HCT116 (cell line): Measurements from ENCODE around the gene TRAF3. TPM values are rescaled to one million over a fixed set of nuclear protein-coding genes. Genes with fewer than 3 reads are reported as not detected.

Experiments used
- ATAC-seq: fragments of 200-7000 bp; cut with Tn5 transposase; 2 replicates; pipeline ENCODE4 v1.9.1; 2020; ENCODE audit warnings: mild to moderate bottlenecking, moderate library complexity
- BruUV-seq: library from RNA; stranded (reverse); fragments of 400-500 nt; replicated peaks from 2 replicates; lab custom pipeline; 2021; lab: Mats Ljungman, UMichigan
- CTCF ChIA-PET: fragments of 300-600 bp; sonication (Branson Sonifier 250); formaldehyde crosslinking; loops from one replicate; lab custom pipeline; 2021; ENCODE audit warnings: antibody characterized with exemption; lab: Charles Lee
- POLR2A ChIA-PET: fragments of 300-600, 350-600 bp; sonication (Branson Sonifier 250); formaldehyde crosslinking; loops from one replicate; lab custom pipeline; 2021; ENCODE audit warnings: antibody characterized with exemption; lab: Charles Lee
- RAD21 ChIA-PET, 2 experiments: fragments of 300-600 bp; sonication (Branson Sonifier 250); formaldehyde crosslinking; loops; one replicate each; lab custom pipeline; 2023; ENCODE audit warnings: low total read pairs in 2 of 2; ENCODE audit not compliant: uncharacterized antibody in 2 of 2, unreplicated experiment in 2 of 2, low non-redundant PET in 1 of 2; lab: Charles Lee
- DNase-seq: peaks from one replicate; pipeline ENCODE4 v3.0.0-alpha.2; 2010; ENCODE audit warnings: low read depth, low spot score
- H2AFZ ChIP-seq: fragments of 200-600 bp; shearing (Covaris generic), sonication (generic); 2 replicates; pipeline ENCODE4 v1.6.1; 2017; ENCODE audit warnings: low read depth, mixed run types, mixed read lengths, antibody characterized with exemption, low read length; ENCODE audit not compliant: poor library complexity, severe bottlenecking
- H3K27ac ChIP-seq: 2 replicates; pipeline ENCODE4 v1.5.1; 2012; ENCODE audit warnings: low read depth, low read length
- H3K27me3 ChIP-seq: fragments of 200-600 bp; sonication (generic); 2 replicates; pipeline ENCODE4 v1.6.1; 2016; ENCODE audit warnings: mixed run types, low read length, mixed read lengths; ENCODE audit not compliant: insufficient read depth
- H3K36me3 ChIP-seq, 2 experiments: fragments of 200-500 bp in 1 of 2; fragments of 200-600 bp in 1 of 2; sonication (Bioruptor generic) in 1 of 2; sonication (generic) in 1 of 2; 2 replicates each; pipeline versions ENCODE4 v1.5.1 to v1.6.1; 2014 to 2016; ENCODE audit warnings: low read length in 2 of 2, inconsistent platforms in 1 of 2, mixed read lengths in 1 of 2, mixed run types in 1 of 2; ENCODE audit not compliant: insufficient read depth in 2 of 2, control insufficient read depth in 1 of 2
- H3K4me1 ChIP-seq, 2 experiments: fragments of 200-600 bp in 1 of 2; sonication (generic) in 1 of 2; 2 replicates each; pipeline versions ENCODE4 v1.5.1 to v1.6.1; 2012 to 2017; ENCODE audit warnings: low read length in 2 of 2, inconsistent platforms in 1 of 2, mild to moderate bottlenecking in 1 of 2, mixed read lengths in 1 of 2, mixed run types in 1 of 2, moderate library complexity in 1 of 2; ENCODE audit not compliant: insufficient read depth in 2 of 2, control insufficient read depth in 1 of 2
- H3K4me2 ChIP-seq: fragments of 200-600 bp; sonication (generic); 2 replicates; pipeline ENCODE4 v1.6.1; 2017; ENCODE audit warnings: mixed run types, low read length, mixed read lengths
- H3K4me3 ChIP-seq, 2 experiments: fragments of 200-600 bp in 1 of 2; sonication (generic) in 1 of 2; replicated peaks in 1 of 2; 2 replicates each; pipeline ENCODE4 v1.5.1; 2011 to 2016; ENCODE audit warnings: low read length in 2 of 2, control low read depth in 1 of 2, low read depth in 1 of 2, mild to moderate bottlenecking in 1 of 2, mixed read lengths in 1 of 2, mixed run types in 1 of 2
- H3K79me2 ChIP-seq: fragments of 200-600 bp; sonication (generic); 2 replicates; pipeline ENCODE4 v1.6.1; 2017; ENCODE audit warnings: mild to moderate bottlenecking, mixed run types, low read length, moderate library complexity, mixed read lengths; ENCODE audit not compliant: insufficient read depth
- H3K9ac ChIP-seq: fragments of 200-600 bp; sonication (generic); 2 replicates; pipeline ENCODE4 v1.6.1; 2016; ENCODE audit warnings: low read length, mixed read lengths
- H3K9me2 ChIP-seq: fragments of 200-600 bp; sonication (generic), shearing (Covaris generic); 2 replicates; pipeline ENCODE4 v1.6.1; 2017; ENCODE audit warnings: mixed run types, mild to moderate bottlenecking, moderate library complexity; ENCODE audit not compliant: insufficient read depth
- H3K9me3 ChIP-seq, 2 experiments: fragments of 200-500 bp in 1 of 2; fragments of 200-600 bp in 1 of 2; sonication (Bioruptor generic) in 1 of 2; sonication (generic) in 1 of 2; 2 replicates each; pipeline ENCODE4 v1.6.1; 2014 to 2017; ENCODE audit warnings: low read length in 2 of 2, mixed read lengths in 2 of 2, inconsistent platforms in 1 of 2, low read depth in 1 of 2, mild to moderate bottlenecking in 1 of 2, mixed run types in 1 of 2, moderate library complexity in 1 of 2; ENCODE audit not compliant: control insufficient read depth in 1 of 2, insufficient read depth in 1 of 2
- H4K20me1 ChIP-seq: fragments of 200-600 bp; sonication (generic), shearing (Covaris generic); 2 replicates; pipeline ENCODE4 v1.6.1; 2017; ENCODE audit warnings: mixed run types, mild to moderate bottlenecking, moderate library complexity; ENCODE audit not compliant: insufficient read depth
- ATF3 ChIP-seq: IDR thresholded peaks from 2 replicates; pipeline ENCODE4 v1.6.1; 2012
- EGR1 ChIP-seq: IDR thresholded peaks from 2 replicates; pipeline ENCODE4 v1.6.1; 2012; ENCODE audit warnings: low read depth
- JUND ChIP-seq: IDR thresholded peaks from 2 replicates; pipeline ENCODE4 v1.6.1; 2012
- POLR2A ChIP-seq: IDR thresholded peaks from 2 replicates; pipeline ENCODE4 v1.7.0; 2011; ENCODE audit warnings: borderline replicate concordance; ENCODE audit not compliant: insufficient read depth, insufficient read length; ENCODE audit errors: extremely low read depth
- SIN3A ChIP-seq: IDR thresholded peaks from 2 replicates; pipeline ENCODE4 v1.6.1; 2012; ENCODE audit warnings: low read depth
- ZBTB33 ChIP-seq: IDR thresholded peaks from 2 replicates; pipeline ENCODE4 v1.6.1; 2011; ENCODE audit warnings: mild to moderate bottlenecking, low read length, moderate library complexity; ENCODE audit not compliant: insufficient replicate concordance; ENCODE audit errors: extremely low read depth
- intact Hi-C: fragments of 100-400 bp; cut with micrococcal nuclease; formaldehyde crosslinking; loops from 2 replicates; pipeline ENCODE4 v1.10.0; 2022
- total RNA-seq: library from RNA; stranded (reverse); gene quantifications from one replicate; pipeline ENCODE4 v1.2.1, GENCODE V29; 2021; ENCODE audit not compliant: unreplicated experiment

TRAF3 gene
- total RNA-seq, 1 experiment from 2014 or later = 32.1 TPM

- intact Hi-C loops = loop anchor here (10.0 kb wide), 1 partner anchor 399 kb away; no protein-coding TSS in a partner anchor
- TF ChIP-seq ZBTB33 = no peak
- TF ChIP-seq ATF3 = no peak
- no peak for TF ChIP-seq EGR1
- TF ChIP-seq SIN3A = no peak
- TF ChIP-seq JUND = no peak
- no peak for TF ChIP-seq POLR2A
- TF ChIP-seq, all 23 proteins: peak for 0
- BruUV-seq = no TSS peak
- H3K27me3 ChIP-seq = no peaks in the 10 kb centered on the region
- H2AFZ ChIP-seq = no peak overlapping the region
- no peak overlapping the region for H3K4me2 ChIP-seq
- CTCF ChIA-PET = no interaction called here
- ATAC-seq = no peak
- H3K9me2 ChIP-seq = no peaks in the 10 kb centered on the region
- H3K9ac ChIP-seq = no peak overlapping the region
- POLR2A ChIA-PET = no interaction called here
- no peak overlapping the region for H3K4me3 ChIP-seq
- H3K79me2 ChIP-seq = no peaks in the 10 kb centered on the region
- H3K9me3 ChIP-seq = no peaks in the 10 kb centered on the region
- RAD21 ChIA-PET = no interaction called here
- H3K36me3 ChIP-seq = no peaks in the 10 kb centered on the region
- no peak overlapping the region for H3K27ac ChIP-seq
- no peaks in the 10 kb centered on the region for H4K20me1 ChIP-seq
- H3K4me1 ChIP-seq = peaks cover 13 to 17% of the 10 kb centered on the region in 2 experiments
- no peak for DNase-seq
Observed at GRCh38 chr14:102923201-102923924, 146.1 kb downstream of the TRAF3 start.
